ENCODE results near the gene RNF217. TPM values are rescaled to one million over a fixed set of nuclear protein-coding genes. Genes with fewer than 3 reads are reported as not detected.
A peak's percentile ranks its signal among the peaks of the same experiment; 100 is the strongest.

RNF217 gene
- polyA plus RNA-seq, 4 donors = 0.54 to 17.7 (median 1.8) TPM

DNA sequence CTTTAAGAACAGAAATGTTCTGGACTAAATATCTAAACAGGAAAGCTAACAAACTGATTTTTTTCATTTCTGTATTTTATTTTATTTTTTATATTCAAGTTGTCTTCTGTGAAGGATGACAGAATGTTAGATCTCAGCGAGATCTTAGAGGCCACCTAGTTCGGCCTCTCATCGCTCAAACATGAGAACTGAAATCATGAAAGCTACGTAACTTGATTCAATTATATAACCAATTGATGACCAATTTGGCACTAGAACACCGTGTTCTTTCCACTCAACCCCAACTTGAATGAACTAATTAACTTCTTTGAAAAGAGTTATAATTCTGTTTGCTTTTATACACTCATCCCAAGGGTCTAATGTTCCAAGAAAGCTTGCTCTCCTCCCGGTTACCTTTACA, 24.6 kb upstream of the RNF217 start:
- Histone ChIP-seq H3K4me1 (ENCODE audit: control insufficient read depth in 3 of 3, insufficient read depth in 2 of 3, low read depth in 1 of 3, low read length in 2 of 3) (no peaks in the 10 kb centered on the region), H3K27me3 (ENCODE audit: control insufficient read depth in 3 of 3, insufficient read depth in 3 of 3, low read length in 3 of 3) (no peaks in the 10 kb centered on the region), H3K4me3 (ENCODE audit: low read depth in 1 of 3, low read length in 3 of 3) (no peak overlapping the region), H3K27ac (ENCODE audit: low read depth in 1 of 3, low read length in 2 of 3) (no peak overlapping the region), H3K9me3 (ENCODE audit: control insufficient read depth in 2 of 2, insufficient read depth in 1 of 2, low read depth in 1 of 2, low read length in 1 of 2) (no peaks in the 10 kb centered on the region), H3K36me3 (ENCODE audit: control insufficient read depth in 3 of 3, insufficient read depth in 2 of 3, low read depth in 1 of 3, low read length in 3 of 3) (no peaks in the 10 kb centered on the region)
- DNase-seq = no peak
- WGBS, 3 donors = 86 to 92% (median 90%) methylated on average over 6 of the region's 6 CpGs
- FAIRE-seq = no peak

GRCh38 chr6:124941259-124941658, 21.0 kb upstream of the RNF217 start:
- FAIRE-seq = no peak
- Histone ChIP-seq H3K36me3 (ENCODE audit: control insufficient read depth in 3 of 3, insufficient read depth in 2 of 3, low read depth in 1 of 3, low read length in 3 of 3) (no peaks in the 10 kb centered on the region), H3K9me3 (ENCODE audit: control insufficient read depth in 2 of 2, insufficient read depth in 1 of 2, low read depth in 1 of 2, low read length in 1 of 2) (no peaks in the 10 kb centered on the region), H3K27me3 (ENCODE audit: control insufficient read depth in 3 of 3, insufficient read depth in 3 of 3, low read length in 3 of 3) (no peaks in the 10 kb centered on the region), H3K4me3 (ENCODE audit: low read depth in 1 of 3, low read length in 3 of 3) (no peak overlapping the region), H3K4me1 (ENCODE audit: control insufficient read depth in 3 of 3, insufficient read depth in 2 of 3, low read depth in 1 of 3, low read length in 2 of 3) (no peaks in the 10 kb centered on the region), H3K27ac (ENCODE audit: low read depth in 1 of 3, low read length in 2 of 3) (no peak overlapping the region)
- DNase-seq = no peak

GRCh38 chr6:124943658-124944057, 18.6 kb upstream of the RNF217 start:
- 86 to 91% (median 89%) methylated on average over 1 of the region's 1 CpG for WGBS, 3 donors
- no peaks in the 10 kb centered on the region for H3K27me3 ChIP-seq (ENCODE audit: control insufficient read depth in 3 of 3, insufficient read depth in 3 of 3, low read length in 3 of 3)
- FAIRE-seq = no peak

GRCh38 chr6:124947971-124948451, 14.2 kb upstream of the RNF217 start:
- no peaks in the 10 kb centered on the region for H3K9me3 ChIP-seq (ENCODE audit: control insufficient read depth in 2 of 2, insufficient read depth in 1 of 2, low read depth in 1 of 2, low read length in 1 of 2)
- H3K27ac ChIP-seq (ENCODE audit: low read depth in 1 of 3, low read length in 2 of 3) = no peak overlapping the region
- DNase-seq = no peak
- no peak overlapping the region for H3K4me3 ChIP-seq (ENCODE audit: low read depth in 1 of 3, low read length in 3 of 3)
- H3K27me3 ChIP-seq (ENCODE audit: control insufficient read depth in 3 of 3, insufficient read depth in 3 of 3, low read length in 3 of 3) = no peaks in the 10 kb centered on the region
- WGBS, 3 donors = 57 to 80% (median 77%) methylated on average over 2 of the region's 2 CpGs
- H3K36me3 ChIP-seq (ENCODE audit: control insufficient read depth in 3 of 3, insufficient read depth in 2 of 3, low read depth in 1 of 3, low read length in 3 of 3) = no peaks in the 10 kb centered on the region
- no peak for FAIRE-seq
- no peaks in the 10 kb centered on the region for H3K4me1 ChIP-seq (ENCODE audit: control insufficient read depth in 3 of 3, insufficient read depth in 2 of 3, low read depth in 1 of 3, low read length in 2 of 3)

More at GRCh38 chr6:124943658-124944057, 18.6 kb upstream of the RNF217 start:
- no peaks in the 10 kb centered on the region for H3K9me3 ChIP-seq (ENCODE audit: control insufficient read depth in 2 of 2, insufficient read depth in 1 of 2, low read depth in 1 of 2, low read length in 1 of 2)
- H3K4me3 ChIP-seq (ENCODE audit: low read depth in 1 of 3, low read length in 3 of 3) = no peak overlapping the region
- DNase-seq = no peak
- H3K36me3 ChIP-seq (ENCODE audit: control insufficient read depth in 3 of 3, insufficient read depth in 2 of 3, low read depth in 1 of 3, low read length in 3 of 3) = no peaks in the 10 kb centered on the region
- H3K27ac ChIP-seq (ENCODE audit: low read depth in 1 of 3, low read length in 2 of 3) = no peak overlapping the region
- no peaks in the 10 kb centered on the region for H3K4me1 ChIP-seq (ENCODE audit: control insufficient read depth in 3 of 3, insufficient read depth in 2 of 3, low read depth in 1 of 3, low read length in 2 of 3)

DNA sequence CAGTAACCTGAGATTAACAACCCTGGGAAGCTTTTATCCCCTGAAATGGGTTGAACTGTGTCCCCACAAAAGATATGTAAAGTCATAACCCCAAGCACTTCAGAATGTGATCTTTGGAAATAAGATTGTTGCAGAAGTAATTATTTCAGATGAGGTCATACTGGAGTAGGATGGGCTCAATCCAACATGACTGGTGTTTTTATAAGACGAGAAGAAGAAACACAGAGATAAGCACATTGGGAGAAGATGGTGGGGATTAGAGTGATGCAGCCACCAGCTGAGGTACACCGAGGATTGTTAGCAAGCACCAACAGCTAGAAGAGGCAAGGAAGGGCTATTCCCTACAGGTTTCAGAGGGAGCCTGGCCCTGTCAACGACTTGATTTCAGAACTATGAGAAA, 12.5 kb upstream of the RNF217 start:
- no peak for FAIRE-seq

DNA sequence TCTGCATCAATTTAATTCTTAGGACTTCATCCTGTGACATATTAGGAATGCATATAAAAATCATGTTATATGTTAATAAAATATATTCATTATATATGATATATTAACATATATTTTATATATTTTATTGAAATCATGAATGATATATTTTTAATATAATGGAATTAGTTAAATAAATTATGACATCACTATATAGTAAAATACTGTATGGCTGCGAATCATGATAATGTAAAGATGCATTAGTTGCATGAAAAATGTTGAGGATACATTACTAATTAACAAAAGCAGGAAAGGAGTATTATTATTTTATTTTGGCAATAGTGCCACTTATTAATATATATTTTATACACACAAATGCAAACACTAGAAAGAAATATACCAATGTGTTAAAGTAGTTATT, 8.4 kb upstream of the RNF217 start:
- Histone ChIP-seq H3K36me3 (ENCODE audit: control insufficient read depth in 3 of 3, insufficient read depth in 2 of 3, low read depth in 1 of 3, low read length in 3 of 3) (no peaks in the 10 kb centered on the region), H3K27ac (ENCODE audit: low read depth in 1 of 3, low read length in 2 of 3) (no peak overlapping the region), H3K27me3 (ENCODE audit: control insufficient read depth in 3 of 3, insufficient read depth in 3 of 3, low read length in 3 of 3) (no peaks in the 10 kb centered on the region), H3K4me3 (ENCODE audit: low read depth in 1 of 3, low read length in 3 of 3) (no peak overlapping the region), H3K9me3 (ENCODE audit: control insufficient read depth in 2 of 2, insufficient read depth in 1 of 2, low read depth in 1 of 2, low read length in 1 of 2) (no peaks in the 10 kb centered on the region), H3K4me1 (ENCODE audit: control insufficient read depth in 3 of 3, insufficient read depth in 2 of 3, low read depth in 1 of 3, low read length in 2 of 3) (no peaks in the 10 kb centered on the region)
- peak; percentile 57 for FAIRE-seq
- DNase-seq = no peak
- WGBS, 3 donors = 92 to 95% (median 94%) methylated on average over 1 of the region's 1 CpG

More for the DNA sequence above, 12.5 kb upstream of the RNF217 start:
- Histone ChIP-seq H3K27me3 (ENCODE audit: control insufficient read depth in 3 of 3, insufficient read depth in 3 of 3, low read length in 3 of 3) (no peaks in the 10 kb centered on the region), H3K9me3 (ENCODE audit: control insufficient read depth in 2 of 2, insufficient read depth in 1 of 2, low read depth in 1 of 2, low read length in 1 of 2) (no peaks in the 10 kb centered on the region), H3K36me3 (ENCODE audit: control insufficient read depth in 3 of 3, insufficient read depth in 2 of 3, low read depth in 1 of 3, low read length in 3 of 3) (no peaks in the 10 kb centered on the region), H3K27ac (ENCODE audit: low read depth in 1 of 3, low read length in 2 of 3) (no peak overlapping the region), H3K4me1 (ENCODE audit: control insufficient read depth in 3 of 3, insufficient read depth in 2 of 3, low read depth in 1 of 3, low read length in 2 of 3) (no peaks in the 10 kb centered on the region), H3K4me3 (ENCODE audit: low read depth in 1 of 3, low read length in 3 of 3) (no peak overlapping the region)
- WGBS, 3 donors = 77 to 84% (median 82%) methylated on average over 3 of the region's 3 CpGs
- no peak for DNase-seq

DNA sequence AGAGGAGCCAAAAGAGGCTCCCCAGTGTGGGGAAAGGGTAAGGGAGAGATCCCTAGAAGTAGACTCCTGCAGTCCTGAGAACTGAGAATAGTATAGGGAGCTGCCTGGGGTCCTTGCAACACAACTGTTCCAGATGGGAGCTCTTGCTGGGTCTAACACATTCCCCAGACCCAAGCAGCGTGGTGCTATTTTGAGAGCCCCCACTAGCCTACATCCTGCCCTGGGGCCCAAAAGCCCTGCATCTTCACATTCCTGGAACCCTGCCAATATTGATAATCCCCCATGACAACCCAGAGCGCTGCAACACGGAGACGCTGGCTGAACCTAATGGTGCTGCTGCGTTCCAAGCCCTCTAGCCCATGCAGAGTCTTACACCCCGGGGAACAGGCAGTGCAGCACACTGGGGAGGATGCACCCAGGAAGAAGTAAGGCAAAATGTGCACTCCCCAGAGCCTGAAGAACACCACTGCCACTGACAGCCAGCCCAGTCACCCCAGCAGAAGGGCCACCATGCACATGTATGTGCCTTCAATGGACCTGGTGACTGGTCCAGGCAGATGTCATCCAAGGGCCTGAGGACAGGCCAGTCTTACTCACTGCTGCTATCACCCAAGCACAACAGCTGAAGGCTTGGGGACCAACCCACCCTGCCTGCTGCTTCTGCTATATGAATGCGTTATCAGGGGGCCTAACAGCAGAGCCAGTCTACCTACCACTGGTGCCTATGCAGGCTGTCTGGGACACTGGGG, 7.0 kb upstream of the RNF217 start:
- no peak overlapping the region for H3K27ac ChIP-seq (ENCODE audit: low read depth in 1 of 3, low read length in 2 of 3)
- WGBS, 3 donors = 76 to 85% (median 78%) methylated on average over 7 of the region's 7 CpGs
- H3K4me1 ChIP-seq (ENCODE audit: control insufficient read depth in 3 of 3, insufficient read depth in 2 of 3, low read depth in 1 of 3, low read length in 2 of 3) = no peaks in the 10 kb centered on the region
- no peaks in the 10 kb centered on the region for H3K36me3 ChIP-seq (ENCODE audit: control insufficient read depth in 3 of 3, insufficient read depth in 2 of 3, low read depth in 1 of 3, low read length in 3 of 3)
- no peak for DNase-seq
- no peaks in the 10 kb centered on the region for H3K9me3 ChIP-seq (ENCODE audit: control insufficient read depth in 2 of 2, insufficient read depth in 1 of 2, low read depth in 1 of 2, low read length in 1 of 2)
- H3K4me3 ChIP-seq (ENCODE audit: low read depth in 1 of 3, low read length in 3 of 3) = no peak overlapping the region
- FAIRE-seq = no peak
- no peaks in the 10 kb centered on the region for H3K27me3 ChIP-seq (ENCODE audit: control insufficient read depth in 3 of 3, insufficient read depth in 3 of 3, low read length in 3 of 3)

- no peaks in the 10 kb centered on the region for H3K9me3 ChIP-seq (ENCODE audit: control insufficient read depth in 2 of 2, insufficient read depth in 1 of 2, low read depth in 1 of 2, low read length in 1 of 2)
- no peaks in the 10 kb centered on the region for H3K36me3 ChIP-seq (ENCODE audit: control insufficient read depth in 3 of 3, insufficient read depth in 2 of 3, low read depth in 1 of 3, low read length in 3 of 3)
- FAIRE-seq = no peak
- DNase-seq = no peak
- 82 to 90% (median 87%) methylated on average over 6 of the region's 6 CpGs for WGBS, 3 donors
- no peak overlapping the region for H3K27ac ChIP-seq (ENCODE audit: low read depth in 1 of 3, low read length in 2 of 3)
- H3K27me3 ChIP-seq (ENCODE audit: control insufficient read depth in 3 of 3, insufficient read depth in 3 of 3, low read length in 3 of 3) = no peaks in the 10 kb centered on the region
- no peaks in the 10 kb centered on the region for H3K4me1 ChIP-seq (ENCODE audit: control insufficient read depth in 3 of 3, insufficient read depth in 2 of 3, low read depth in 1 of 3, low read length in 2 of 3)
- no peak overlapping the region for H3K4me3 ChIP-seq (ENCODE audit: low read depth in 1 of 3, low read length in 3 of 3)
Measured at GRCh38 chr6:124956018-124956417, 6.2 kb upstream of the RNF217 start.

DNA sequence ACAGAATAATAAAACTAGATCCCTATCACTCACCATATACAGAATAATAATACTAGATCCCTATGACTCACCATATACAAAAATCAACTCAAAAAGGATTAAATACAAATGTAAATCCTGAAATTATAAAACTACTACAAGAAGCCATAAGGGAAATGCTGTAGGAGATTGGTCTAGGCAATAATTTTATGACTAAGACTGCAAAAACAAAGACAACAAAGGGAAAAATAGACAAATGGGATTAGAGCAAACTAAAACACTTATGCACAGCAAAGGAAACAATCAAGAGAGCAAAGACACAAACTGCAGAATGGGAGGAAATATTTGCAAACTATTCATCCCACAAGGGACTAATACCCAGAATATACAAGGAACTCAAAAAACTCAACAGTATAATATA, 4.1 kb upstream of the RNF217 start:
- H3K9me3 ChIP-seq (ENCODE audit: control insufficient read depth in 2 of 2, insufficient read depth in 1 of 2, low read depth in 1 of 2, low read length in 1 of 2) = no peaks in the 10 kb centered on the region

More for the DNA sequence above, 4.1 kb upstream of the RNF217 start:
- Histone ChIP-seq H3K4me1 (ENCODE audit: control insufficient read depth in 3 of 3, insufficient read depth in 2 of 3, low read depth in 1 of 3, low read length in 2 of 3) (no peaks in the 10 kb centered on the region), H3K36me3 (ENCODE audit: control insufficient read depth in 3 of 3, insufficient read depth in 2 of 3, low read depth in 1 of 3, low read length in 3 of 3) (no peaks in the 10 kb centered on the region), H3K27me3 (ENCODE audit: control insufficient read depth in 3 of 3, insufficient read depth in 3 of 3, low read length in 3 of 3) (no peaks in the 10 kb centered on the region), H3K4me3 (ENCODE audit: low read depth in 1 of 3, low read length in 3 of 3) (no peak overlapping the region), H3K27ac (ENCODE audit: low read depth in 1 of 3, low read length in 2 of 3) (no peak overlapping the region)
- no peak for FAIRE-seq
- DNase-seq = no peak
